Measurements from ENCODE around the gene PDC.
A peak's percentile ranks its signal among the peaks of the same experiment; 100 is the strongest.
"Not testable (repeated sequence)": the region's sequence is repeated elsewhere in the genome, so short reads cannot be mapped to it uniquely, and the experiment has no call there.

The PDC gene

DNA sequence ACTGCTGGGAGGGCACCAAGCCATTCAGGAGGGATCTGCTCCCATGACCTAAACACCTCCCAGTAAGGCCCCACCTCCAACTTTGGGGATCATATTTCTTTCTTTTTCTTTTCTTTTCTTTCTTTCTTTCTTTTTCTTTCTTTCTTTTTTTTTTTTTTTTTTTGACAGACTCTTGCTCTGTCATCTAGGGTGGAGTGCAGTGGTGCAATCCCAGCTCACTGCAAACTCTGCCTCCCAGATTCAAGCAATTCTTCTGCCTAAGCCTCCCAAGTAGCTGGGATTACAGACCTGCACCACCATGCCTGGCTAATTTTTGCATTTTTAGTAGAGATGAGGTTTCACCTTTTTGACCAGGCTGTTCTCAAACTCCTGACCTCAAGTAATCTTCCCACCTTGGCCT is 4.6 kb upstream of the PDC start:
- DNase-seq: not testable (repeated sequence)

GRCh38 chr1:186463926-186464325 is 3.0 kb upstream of the PDC start:
- DNase-seq: no peak

DNA sequence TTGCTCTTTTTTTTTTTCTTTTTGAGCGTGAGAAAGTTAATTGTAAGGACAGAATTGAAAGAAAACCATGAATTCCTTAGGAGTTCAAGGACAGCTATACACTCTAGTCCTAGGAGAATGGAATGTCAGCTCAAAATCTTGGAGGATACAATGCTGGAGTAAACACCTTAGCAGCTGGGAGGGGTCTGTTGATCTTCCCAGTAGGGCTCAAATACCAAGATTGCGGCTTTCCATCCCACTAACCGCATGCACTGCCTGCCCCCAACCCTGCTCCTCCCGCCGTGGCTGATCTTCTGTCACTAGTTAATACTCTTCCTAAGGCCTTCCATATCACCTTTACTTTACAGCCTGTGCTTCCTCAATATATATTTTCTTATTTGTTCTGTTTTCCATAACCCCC is 2.6 kb upstream of the PDC start:
- no peak for DNase-seq

DNA sequence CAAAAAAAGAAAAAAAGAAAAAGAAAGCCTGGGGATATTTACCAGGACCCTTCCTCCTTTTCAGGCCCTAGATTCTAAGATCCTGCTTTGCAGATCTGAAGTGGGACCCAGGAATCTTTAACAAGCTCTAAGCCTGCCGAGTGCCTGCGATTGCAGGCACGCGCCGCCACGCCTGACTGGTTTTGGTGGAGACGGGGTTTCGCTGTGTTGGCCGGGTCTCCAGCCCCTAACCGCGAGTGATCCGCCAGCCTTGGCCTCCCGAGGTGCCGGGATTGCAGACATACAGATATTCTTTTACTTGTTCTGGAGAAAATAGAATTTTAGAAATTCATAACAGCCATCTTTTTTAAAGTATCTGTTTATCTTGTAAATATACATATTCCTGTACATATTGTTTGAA is 1.8 kb downstream of the PDC start:
- DNase-seq: not testable (repeated sequence)

GRCh38 chr1:186456729-186457255 is 4.1 kb downstream of the PDC start:
- no peak for DNase-seq

DNA sequence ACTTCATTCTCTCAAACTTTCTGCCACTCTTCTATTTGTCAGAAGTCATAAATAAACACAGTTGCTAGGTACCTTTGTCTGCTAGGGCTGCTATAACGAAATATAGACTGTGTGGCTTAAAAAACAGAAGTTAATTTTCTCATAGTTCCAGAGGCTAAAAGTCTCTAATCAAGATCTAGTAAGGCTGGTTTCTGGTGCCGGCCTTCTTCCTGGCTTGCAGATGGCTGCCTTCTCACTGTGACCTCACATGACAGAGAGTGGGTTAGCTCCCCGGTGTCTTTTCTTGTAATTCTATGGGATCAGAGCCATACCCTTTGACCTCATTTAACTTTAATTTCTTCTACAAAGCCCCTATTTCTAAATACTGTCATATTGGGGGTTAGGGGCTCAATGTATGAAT is 5.9 kb downstream of the PDC start:
- DNase-seq: no peak

- DNase-seq: no peak
Observed at GRCh38 chr1:186446152-186446551, 14.8 kb downstream of the PDC start.

DNA sequence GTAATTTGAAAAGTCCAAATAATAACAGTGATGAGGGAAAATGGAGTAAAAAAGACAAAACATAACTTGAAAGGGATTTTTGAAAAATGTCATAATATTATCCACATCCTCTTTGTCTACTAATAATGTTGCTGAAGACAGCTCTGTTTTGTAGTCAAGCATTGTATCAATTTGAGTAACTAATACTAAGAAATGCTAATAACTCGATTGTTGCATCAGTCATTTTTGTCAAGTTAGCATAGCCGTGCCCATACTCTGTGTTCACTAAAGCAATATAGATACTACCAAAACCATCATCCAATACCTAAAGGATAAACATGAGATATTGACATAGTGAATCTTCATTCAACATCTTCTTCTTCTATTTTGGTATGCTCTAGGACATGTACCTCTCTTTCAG is 17.3 kb downstream of the PDC start:
- no peak for DNase-seq

DNA sequence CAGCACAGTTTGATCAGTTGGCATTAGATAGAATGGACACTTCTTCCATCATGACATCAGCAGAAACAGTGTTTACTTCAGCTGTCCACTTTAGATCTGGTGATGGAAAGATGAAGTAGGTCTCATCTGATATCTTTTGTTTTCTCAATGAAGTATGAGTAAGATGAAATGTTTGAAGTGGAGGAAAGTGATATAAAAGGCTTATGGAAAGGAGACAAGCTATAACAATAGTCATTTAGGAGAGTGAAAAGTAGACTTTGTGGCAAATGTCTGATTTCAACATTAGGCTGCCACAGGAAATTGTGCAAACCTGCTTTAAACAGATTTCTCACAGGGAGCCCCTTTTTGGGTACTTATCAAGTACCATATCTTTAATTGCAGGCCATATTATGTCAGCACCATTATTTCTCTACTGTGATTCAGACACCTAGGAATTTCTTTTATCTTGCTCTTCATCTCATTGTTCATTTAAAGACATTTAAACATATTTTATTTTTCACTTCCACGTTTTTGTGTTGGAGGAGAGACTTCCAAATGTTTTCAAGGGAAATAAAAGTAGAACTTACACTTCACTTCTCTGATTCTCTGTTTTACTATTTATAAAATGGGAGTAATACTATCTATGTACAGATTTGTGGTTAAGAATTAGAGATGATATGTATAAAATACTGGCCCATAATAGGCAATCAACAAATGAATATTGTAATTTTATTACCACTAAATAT is 18.1 kb downstream of the PDC start:
- no peak for DNase-seq

GRCh38 chr1:186440584-186440983 is 20.3 kb downstream of the PDC start:
- no peak for DNase-seq

DNA sequence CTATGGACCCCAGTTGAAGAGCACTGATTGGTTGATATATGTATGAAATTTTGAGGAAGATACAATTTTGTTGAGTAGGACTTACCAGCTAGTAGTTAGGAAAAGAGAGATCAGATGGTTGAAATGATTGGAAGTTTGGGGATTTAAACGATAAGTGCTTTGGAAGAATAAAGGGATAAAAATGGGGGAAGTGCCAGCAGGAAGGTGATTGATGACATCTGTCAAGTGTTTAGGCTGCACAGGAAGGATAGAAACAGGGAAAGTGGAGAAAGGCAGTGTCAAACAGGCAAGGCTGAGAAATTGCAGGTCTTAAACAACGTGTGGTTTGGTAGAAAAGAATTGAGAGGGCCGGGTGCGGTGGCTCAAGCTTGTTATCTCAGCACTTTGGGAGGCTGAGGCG is 22.3 kb downstream of the PDC start:
- DNase-seq: no peak

DNA sequence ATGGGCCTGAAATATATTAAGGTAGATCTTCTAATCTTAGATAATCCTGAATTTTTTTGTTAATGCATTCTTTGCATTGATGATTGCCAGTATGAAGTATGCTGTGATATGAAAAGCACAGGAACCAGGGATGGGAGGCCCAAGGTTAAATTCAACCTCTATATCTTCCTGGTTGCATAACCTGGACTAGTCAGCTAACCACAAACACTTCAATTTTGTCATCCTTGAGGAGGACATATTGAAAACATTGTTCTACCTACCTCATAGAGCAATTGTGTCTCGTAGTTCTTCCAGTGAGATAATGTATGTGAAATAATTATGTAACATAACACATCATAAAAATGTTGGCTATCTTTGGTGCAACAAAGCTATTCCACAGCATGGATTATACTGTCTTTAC is 25.6 kb downstream of the PDC start:
- no peak for DNase-seq

GRCh38 chr1:186429017-186429416 is 31.9 kb downstream of the PDC start:
- no peak for DNase-seq

GRCh38 chr1:186426118-186426517 is 34.8 kb downstream of the PDC start:
- DNase-seq: no peak

DNA sequence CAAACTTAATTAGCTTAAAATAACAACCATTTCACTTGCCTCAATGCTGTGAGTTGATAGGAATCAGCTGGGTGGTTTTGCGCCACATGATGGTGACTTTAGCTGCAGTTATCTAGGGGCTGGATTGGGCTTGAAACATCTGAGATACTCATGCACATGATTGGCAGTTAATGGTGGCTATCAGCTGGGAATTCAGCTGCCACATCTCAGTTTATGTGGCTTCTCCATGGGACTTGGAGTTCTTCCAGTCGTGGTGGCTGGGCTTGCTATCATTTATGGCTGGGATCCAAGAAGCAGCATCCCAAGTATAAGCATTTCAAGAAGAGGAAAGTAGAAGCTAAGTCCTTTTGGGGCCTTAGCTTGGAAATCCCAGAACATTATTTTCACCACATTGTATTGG is 36.4 kb downstream of the PDC start:
- no peak for DNase-seq

GRCh38 chr1:186421446-186421845 is 39.5 kb downstream of the PDC start:
- no peak for DNase-seq

DNA sequence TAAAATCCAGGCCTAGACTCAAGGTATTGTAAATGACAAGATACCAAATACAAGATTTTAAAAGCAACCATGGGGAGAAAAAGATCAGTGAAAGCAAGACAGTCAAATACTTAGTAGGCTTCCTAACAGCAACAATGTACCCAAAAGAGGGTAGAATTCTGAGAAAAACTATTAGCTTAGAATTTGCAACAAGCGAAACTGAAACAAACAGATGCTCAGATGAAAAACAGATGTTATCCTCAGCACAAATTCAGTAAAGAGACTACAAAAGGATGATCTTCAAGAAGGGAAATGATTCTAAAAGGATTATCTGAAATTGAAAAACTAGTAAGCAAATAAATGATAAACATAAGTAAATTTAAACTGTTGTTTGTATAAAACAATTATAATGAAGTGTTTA is 40.0 kb downstream of the PDC start:
- DNase-seq: no peak

GRCh38 chr1:186420311-186420710 is 40.6 kb downstream of the PDC start:
- DNase-seq: no peak

DNA sequence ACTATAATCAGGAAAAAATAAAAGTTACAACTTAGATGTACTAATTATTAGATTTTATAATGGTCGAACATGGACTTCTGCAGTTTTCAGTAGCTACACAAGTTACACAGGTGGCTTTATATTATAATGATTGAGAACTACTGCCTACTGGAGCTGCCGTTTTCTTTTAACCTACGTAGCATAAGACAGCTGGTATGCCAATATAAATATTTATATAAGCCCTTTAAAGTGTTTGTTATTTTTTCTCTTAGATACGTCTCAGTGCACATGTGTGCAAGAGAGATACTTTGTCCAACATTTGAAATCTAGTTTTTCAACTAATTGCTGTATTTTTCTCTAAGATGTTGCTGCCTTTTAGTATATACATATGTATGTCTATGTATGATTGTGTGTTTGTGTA is 42.4 kb downstream of the PDC start:
- no peak for DNase-seq

GRCh38 chr1:186413319-186413718 is 47.6 kb downstream of the PDC start:
- no peak for DNase-seq

- DNase-seq: no peak
Observed at GRCh38 chr1:186409091-186409490, 51.8 kb downstream of the PDC start.

- DNase-seq: peak; percentile 54
Observed at GRCh38 chr1:186404454-186405051, 56.4 kb downstream of the PDC start.

GRCh38 chr1:186403632-186404031 is 57.3 kb downstream of the PDC start:
- DNase-seq: no peak

GRCh38 chr1:186401446-186401845 is 59.5 kb downstream of the PDC start:
- DNase-seq: not testable (repeated sequence)

Data from NCI-H1048 (cell line).